Activated naive CD8-positive, alpha-beta T cell treated with anti-CD3 and anti-CD28 coated beads for 36 hours (primary cell): ENCODE measurements around the gene CHTF18. TPM values are rescaled to one million over a fixed set of nuclear protein-coding genes. Genes with fewer than 3 reads are reported as not detected.

Experiments
- DNase-seq: peaks from one replicate; pipeline ENCODE4 v3.0.0; 2021
- H3K27ac Mint-ChIP-seq: one replicate; pipeline ENCODE4 v1.8.0; 2022; ENCODE audit warnings: mild to moderate bottlenecking, moderate library complexity, mixed read lengths
- H3K27me3 Mint-ChIP-seq: one replicate; pipeline ENCODE4 v1.8.0; 2022; ENCODE audit warnings: mild to moderate bottlenecking, mixed read lengths
- H3K36me3 Mint-ChIP-seq: one replicate; pipeline ENCODE4 v1.8.0; 2021; ENCODE audit warnings: mild to moderate bottlenecking, mixed read lengths
- H3K4me1 Mint-ChIP-seq: one replicate; pipeline ENCODE4 v1.8.0; 2021; ENCODE audit warnings: mixed read lengths
- H3K4me3 Mint-ChIP-seq: one replicate; pipeline ENCODE4 v1.8.0; 2022; ENCODE audit warnings: mild to moderate bottlenecking, moderate library complexity, mixed read lengths
- H3K9me3 Mint-ChIP-seq: one replicate; pipeline ENCODE4 v1.8.0; 2022; ENCODE audit warnings: mixed read lengths
- total RNA-seq, 2 experiments: library from RNA; stranded (reverse); gene quantifications; one replicate each; pipeline ENCODE4 v1.2.3, GENCODE V29; 2021

CHTF18 gene
- total RNA-seq, 2 experiments from 2014 or later = 98.3 to 100 TPM

DNA sequence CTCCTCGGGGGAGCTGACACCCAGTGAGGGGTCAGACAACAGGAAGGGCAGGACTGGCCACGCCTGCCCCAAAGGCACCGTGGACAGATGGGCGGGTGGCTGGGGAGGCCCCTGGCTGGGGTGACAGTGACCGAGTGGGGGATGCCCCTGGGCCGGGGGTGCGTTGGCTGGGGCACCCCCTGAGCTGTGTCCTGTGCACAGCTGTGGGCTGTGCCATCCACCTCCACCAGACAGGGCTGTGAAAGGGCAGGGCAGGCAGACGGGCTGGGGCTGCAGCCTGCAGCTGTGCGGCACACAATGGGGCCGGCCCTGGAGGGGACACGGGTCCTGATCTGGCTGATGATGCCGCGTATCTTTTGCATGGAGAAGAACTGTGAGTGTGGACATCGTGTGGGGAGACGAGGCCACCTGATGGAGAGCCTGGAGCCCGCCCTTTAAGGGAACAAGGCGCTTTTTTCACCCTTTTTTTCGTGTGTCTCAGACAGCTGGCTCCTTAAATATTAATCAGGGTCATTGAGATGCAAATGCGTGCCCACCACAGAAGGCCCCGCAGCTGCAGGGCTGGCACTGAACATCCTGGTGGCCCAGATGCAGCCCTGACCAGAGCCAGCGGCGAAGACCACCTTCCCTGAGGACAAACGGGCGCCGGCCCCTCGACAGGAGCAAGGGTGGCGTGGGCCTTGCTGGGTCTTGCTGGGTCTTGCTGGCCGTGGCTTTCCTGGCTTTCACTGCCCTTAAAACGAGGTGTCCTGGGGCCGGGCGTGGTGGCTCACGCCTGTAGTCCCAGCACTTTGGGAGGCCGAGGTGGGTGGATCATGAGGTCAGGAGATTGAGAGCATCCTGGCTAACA is 54.5 kb downstream of the CHTF18 start:
- Mint-ChIP-seq H3K27me3 (no peaks in the 10 kb centered on the region), H3K27ac (no peak overlapping the region), H3K4me1 (no peaks in the 10 kb centered on the region), H3K4me3 (no peak overlapping the region), H3K9me3 (no peaks in the 10 kb centered on the region), H3K36me3 (no peaks in the 10 kb centered on the region)
- no peak for DNase-seq

DNA sequence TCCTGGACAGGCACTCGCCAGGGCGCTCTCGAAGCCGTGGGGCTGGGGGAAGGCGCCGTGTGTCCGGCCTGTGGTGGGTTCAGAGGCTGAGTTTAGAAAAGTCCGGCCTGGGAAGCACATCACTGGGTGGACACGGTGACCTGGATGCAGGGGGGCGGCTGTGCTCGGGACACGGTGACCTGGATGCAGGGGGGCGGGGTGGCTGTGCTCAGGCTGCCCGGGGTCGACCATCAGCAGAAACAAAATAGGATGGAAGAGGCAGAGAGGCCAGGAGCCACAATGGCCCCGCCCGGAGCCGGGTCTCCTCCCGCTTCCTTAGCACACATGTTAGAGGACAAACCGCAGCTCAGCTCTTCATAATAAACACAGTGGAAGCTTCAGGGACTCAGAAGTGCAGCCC is 55.4 kb downstream of the CHTF18 start:
- Mint-ChIP-seq H3K9me3 (no peaks in the 10 kb centered on the region), H3K36me3 (no peaks in the 10 kb centered on the region), H3K27ac (no peak overlapping the region), H3K4me3 (no peak overlapping the region), H3K4me1 (no peaks in the 10 kb centered on the region), H3K27me3 (no peaks in the 10 kb centered on the region)
- no peak for DNase-seq

DNA sequence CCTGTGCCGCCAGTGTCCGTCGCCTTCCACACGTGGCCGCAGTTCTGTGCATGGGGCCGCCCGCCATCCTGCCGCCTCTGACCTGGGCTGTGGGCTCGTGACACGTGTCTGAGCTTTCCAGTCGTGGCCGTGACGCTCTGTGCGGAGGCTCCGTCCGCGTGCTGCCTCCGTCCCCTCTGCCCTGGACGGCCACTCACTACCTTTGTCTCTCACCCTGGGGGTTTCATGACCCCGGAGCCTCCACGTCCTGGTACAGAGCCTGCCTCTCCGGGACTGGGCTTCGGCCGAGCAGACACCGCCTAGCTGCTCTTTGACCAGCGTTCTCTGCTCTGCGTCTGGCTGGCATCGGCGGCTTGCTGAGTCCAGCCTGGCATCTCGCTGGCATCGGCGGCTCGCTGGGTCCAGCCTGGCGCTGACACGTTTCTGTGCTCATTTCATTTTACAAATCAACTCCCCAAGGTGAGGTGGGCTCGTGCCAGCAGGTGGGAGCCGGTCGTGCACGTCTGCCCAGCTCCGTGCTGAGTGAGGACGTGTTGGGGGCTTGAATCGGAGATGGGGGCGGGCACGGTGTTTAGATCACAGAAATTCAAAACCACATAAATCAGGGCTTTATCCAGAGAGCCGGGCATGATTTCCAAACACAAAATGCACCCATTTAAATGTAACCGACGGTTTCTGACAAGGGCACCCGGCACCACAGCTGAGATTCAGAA is 56.4 kb downstream of the CHTF18 start:
- H3K27me3 Mint-ChIP-seq = no peaks in the 10 kb centered on the region
- no peak overlapping the region for H3K27ac Mint-ChIP-seq
- H3K4me1 Mint-ChIP-seq = no peaks in the 10 kb centered on the region
- no peak for DNase-seq
- no peak overlapping the region for H3K4me3 Mint-ChIP-seq
- no peaks in the 10 kb centered on the region for H3K9me3 Mint-ChIP-seq
- H3K36me3 Mint-ChIP-seq = no peaks in the 10 kb centered on the region

DNA sequence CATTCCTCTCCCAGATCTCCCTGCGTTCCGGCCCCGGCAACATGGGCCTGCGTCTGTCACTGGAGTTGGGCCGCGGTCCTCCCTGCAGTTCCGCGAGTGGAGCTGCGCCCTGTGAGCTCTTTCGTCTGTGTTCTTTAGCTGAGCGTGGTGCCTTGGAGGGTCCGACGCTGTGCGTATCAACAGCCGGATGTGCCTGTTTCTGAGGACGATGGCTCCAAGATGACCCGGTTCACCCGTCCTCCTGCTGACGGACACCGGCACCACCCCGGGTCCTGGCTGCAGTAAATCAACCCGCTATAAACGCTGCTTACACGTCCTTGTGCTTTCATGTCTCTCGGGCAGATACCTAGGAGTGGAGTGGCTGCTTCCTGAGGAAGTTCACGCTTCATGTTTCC is 56.9 kb downstream of the CHTF18 start:
- H3K27ac Mint-ChIP-seq = no peak overlapping the region
- H3K27me3 Mint-ChIP-seq = no peaks in the 10 kb centered on the region
- no peak for DNase-seq
- H3K4me1 Mint-ChIP-seq = no peaks in the 10 kb centered on the region
- H3K36me3 Mint-ChIP-seq = no peaks in the 10 kb centered on the region
- H3K4me3 Mint-ChIP-seq = no peak overlapping the region
- no peaks in the 10 kb centered on the region for H3K9me3 Mint-ChIP-seq

DNA sequence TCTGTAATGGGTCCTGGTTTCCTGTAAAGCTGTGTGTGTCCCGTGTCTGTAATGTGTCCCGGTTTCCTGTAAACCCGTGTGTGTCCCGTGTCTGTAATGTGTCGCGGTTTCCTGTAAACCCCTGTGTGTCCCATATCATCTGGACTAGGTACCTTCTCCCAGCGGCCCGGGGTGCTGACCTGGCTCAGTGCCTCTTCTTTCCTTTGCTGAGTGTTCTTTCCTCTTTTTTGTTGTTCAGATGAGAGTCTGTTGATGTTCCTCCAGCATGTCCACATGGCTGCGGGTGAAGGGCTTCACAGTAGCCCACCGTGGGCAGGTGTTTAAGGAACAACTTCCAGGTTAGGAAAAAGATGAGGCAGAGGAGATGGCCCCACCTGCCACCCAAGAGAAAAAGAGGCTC is 58.7 kb downstream of the CHTF18 start:
- no peaks in the 10 kb centered on the region for H3K4me1 Mint-ChIP-seq
- no peak overlapping the region for H3K4me3 Mint-ChIP-seq
- H3K9me3 Mint-ChIP-seq = no peaks in the 10 kb centered on the region
- no peaks in the 10 kb centered on the region for H3K36me3 Mint-ChIP-seq
- no peak overlapping the region for H3K27ac Mint-ChIP-seq
- no peak for DNase-seq
- H3K27me3 Mint-ChIP-seq = no peaks in the 10 kb centered on the region

Other genes with a start within 250 kb of the CHTF18 start
- not detected for gene PRR35, start 228.2 kb upstream of the CHTF18 start, total RNA-seq
- under 1 TPM; 0.54 to 0.76 TPM for gene NHLRC4, start 221.6 kb upstream of the CHTF18 start, total RNA-seq
- 10 to 100 TPM; 28.8 to 29.1 TPM for gene PIGQ, start 218.7 kb upstream of the CHTF18 start, total RNA-seq
- gene RAB40C, start 198.6 kb upstream of the CHTF18 start, total RNA-seq = 1 to 10 TPM; 7.2 to 7.6 TPM
- under 1 TPM in 1 of 2 experiments, not detected in 1; 0.10 TPM for gene WFIKKN1, start 157.6 kb upstream of the CHTF18 start, total RNA-seq
- gene METTL26, start 152.3 kb upstream of the CHTF18 start, total RNA-seq = 100 to 1,000 TPM; 127 to 128 TPM
- gene MCRIP2, start 146.8 kb upstream of the CHTF18 start, total RNA-seq = 10 to 100 TPM; 56.0 to 60.3 TPM
- 10 to 100 TPM; 84.5 to 86.0 TPM for gene WDR90, start 139.3 kb upstream of the CHTF18 start, total RNA-seq
- 100 to 1,000 TPM; 123 to 128 TPM for gene RHOT2, start 120.5 kb upstream of the CHTF18 start, total RNA-seq
- under 1 TPM; 0.49 to 0.72 TPM for gene RHBDL1, start 112.9 kb upstream of the CHTF18 start, total RNA-seq
- gene STUB1, start 108.2 kb upstream of the CHTF18 start, total RNA-seq = 10 to 100 TPM; 74.3 to 82.1 TPM
- gene JMJD8, start 104.3 kb upstream of the CHTF18 start, total RNA-seq = 10 to 100 TPM; 37.2 to 43.0 TPM
- gene WDR24, start 98.2 kb upstream of the CHTF18 start, total RNA-seq = 10 to 100 TPM; 20.8 to 21.7 TPM
- 1 to 10 TPM; 3.2 to 6.0 TPM for gene FBXL16, start 82.8 kb upstream of the CHTF18 start, total RNA-seq
- 10 to 100 TPM; 22.3 to 25.3 TPM for gene METRN, start 73.5 kb upstream of the CHTF18 start, total RNA-seq
- 10 to 100 TPM; 37.3 to 40.1 TPM for gene ANTKMT, start 67.5 kb upstream of the CHTF18 start, total RNA-seq
- gene CCDC78, start 62.2 kb upstream of the CHTF18 start, total RNA-seq = 1 to 10 TPM; 6.5 to 8.1 TPM
- gene HAGHL, start 61.5 kb upstream of the CHTF18 start, total RNA-seq = 10 to 100 TPM; 22.9 to 24.4 TPM
- 10 to 100 TPM; 18.3 to 19.8 TPM for gene CIAO3, start 47.6 kb upstream of the CHTF18 start, total RNA-seq
- not detected for gene MSLN, start 27.9 kb upstream of the CHTF18 start, total RNA-seq
- gene RPUSD1, start 239 bp upstream of the CHTF18 start, total RNA-seq = 10 to 100 TPM; 41.8 to 42.3 TPM
- gene GNG13, start 12.1 kb downstream of the CHTF18 start, total RNA-seq = not detected
- gene LMF1, start 182.4 kb downstream of the CHTF18 start, total RNA-seq = 1 to 10 TPM; 7.0 to 8.1 TPM
- gene SOX8, start 193.2 kb downstream of the CHTF18 start, total RNA-seq = under 1 TPM; 0.42 to 0.58 TPM